HepG2 (cell line): ENCODE data around the gene DPH6. TPM values are rescaled to one million over a fixed set of nuclear protein-coding genes. Genes with fewer than 3 reads are reported as not detected.

Source experiments
- ATAC-seq: fragments of 200-7000 bp; cut with Tn5 transposase; 3 replicates; pipeline ENCODE4 v1.9.1; 2020; ENCODE audit warnings: mild to moderate bottlenecking, moderate library complexity
- BruUV-seq: library from RNA; stranded (reverse); fragments of 400-500 nt; replicated peaks from 2 replicates; lab custom pipeline; 2021; lab: Mats Ljungman, UMichigan
- CTCF ChIA-PET: fragments of 300-600 bp; formaldehyde crosslinking; extraction: SDS; loops from one replicate; lab custom pipeline; 2021; ENCODE audit warnings: low total read pairs, inconsistent platforms, low intra/inter-chr PET ratio; lab: Yijun Ruan, JAX
- POLR2A ChIA-PET: fragments of 350-600 bp; sonication (Branson Sonifier 250); formaldehyde crosslinking; loops from one replicate; lab custom pipeline; 2020; ENCODE audit warnings: antibody characterized with exemption, inconsistent platforms; lab: Yijun Ruan, JAX
- DNase-seq: peaks from one replicate; pipeline ENCODE4 v3.0.0-alpha.2; 2015; ENCODE audit warnings: low spot score
- FAIRE-seq: peaks from 3 replicates; lab custom pipeline; 2011; peaks lifted over from hg19 to GRCh38; lab: Jason Lieb, UNC
- H2AFZ ChIP-seq: one replicate; pipeline ENCODE4 v1.6.1; 2011; ENCODE audit warnings: low read length, inconsistent platforms
- H3K27ac ChIP-seq: fragments of 300-600 bp; 3 replicates; pipeline ENCODE4 v1.8.0; 2011; ENCODE audit warnings: mixed run types, mild to moderate bottlenecking, mixed read lengths, low read length, inconsistent platforms; ENCODE audit not compliant: insufficient read depth; ENCODE audit errors: extremely low read length
- H3K27me3 ChIP-seq, 2 experiments: fragments of 200-600 bp in 1 of 2; 2 replicates in 1 of 2; 3 replicates in 1 of 2; pipeline versions ENCODE4 v1.6.0 to v1.8.0; 2011; ENCODE audit warnings: low read length in 2 of 2, mild to moderate bottlenecking in 2 of 2, moderate library complexity in 2 of 2, inconsistent platforms in 1 of 2; ENCODE audit not compliant: insufficient read depth in 2 of 2, control insufficient read depth in 1 of 2
- H3K36me3 ChIP-seq, 2 experiments: fragments of 200-600 bp in 1 of 2; replicated peaks in 1 of 2; 2 replicates in 1 of 2; 3 replicates in 1 of 2; pipeline versions ENCODE4 v1.5.1 to v1.8.0; 2011; ENCODE audit warnings: low read length in 2 of 2, inconsistent platforms in 1 of 2; ENCODE audit not compliant: insufficient read depth in 2 of 2, control insufficient read depth in 1 of 2
- H3K4me1 ChIP-seq: 2 replicates; pipeline ENCODE4 v1.5.1; 2012; ENCODE audit warnings: low read length, inconsistent platforms; ENCODE audit not compliant: insufficient read depth
- H3K4me2 ChIP-seq: 2 replicates; pipeline ENCODE4 v1.6.0; 2011; ENCODE audit warnings: low read depth, low read length, inconsistent platforms
- H3K4me3 ChIP-seq, 3 experiments: fragments of 200-600 bp in 1 of 3; sonication (generic), shearing (Covaris generic) in 1 of 3; replicated peaks in 1 of 3; 2 replicates each; pipeline ENCODE4 v1.5.1; 2011 to 2016; ENCODE audit warnings: low read length in 3 of 3, inconsistent platforms in 2 of 3, low read depth in 2 of 3, mild to moderate bottlenecking in 2 of 3, control low read depth in 1 of 3, mixed read lengths in 1 of 3; ENCODE audit not compliant: insufficient read depth in 1 of 3
- H3K79me2 ChIP-seq: one replicate; pipeline ENCODE4 v1.6.1; 2011; ENCODE audit warnings: low read length, inconsistent platforms; ENCODE audit not compliant: insufficient read depth
- H3K9ac ChIP-seq: 2 replicates; pipeline ENCODE4 v1.6.0; 2011; ENCODE audit warnings: mild to moderate bottlenecking, low read depth, low read length, inconsistent platforms; ENCODE audit not compliant: insufficient read depth
- H3K9me3 ChIP-seq: 2 replicates; pipeline ENCODE4 v1.5.1; 2012; ENCODE audit warnings: mild to moderate bottlenecking, low read length
- H4K20me1 ChIP-seq: 2 replicates; pipeline ENCODE4 v1.6.0; 2011; ENCODE audit warnings: inconsistent platforms, mild to moderate bottlenecking, low read length, moderate library complexity; ENCODE audit not compliant: insufficient read depth
- FOXP1 ChIP-seq, 2 experiments: fragments of 450-650 bp in 1 of 2; IDR thresholded peaks; 2 replicates each; pipeline ENCODE4 v1.6.1; 2017 to 2018; ENCODE audit warnings: antibody characterized with exemption in 1 of 2
- HIVEP1 ChIP-seq: sonication (generic); formaldehyde crosslinking; IDR thresholded peaks from 2 replicates; pipeline ENCODE4 v1.4.0; 2020; ENCODE audit warnings: mild to moderate bottlenecking, missing genetic modification reagents
- IRF2 ChIP-seq: IDR thresholded peaks from 2 replicates; pipeline ENCODE4 v1.6.1; 2018; ENCODE audit warnings: missing genetic modification reagents, missing compliant biosample characterization
- KLF6 ChIP-seq: IDR thresholded peaks from 2 replicates; pipeline ENCODE4 v1.8.0; 2016; ENCODE audit warnings: missing biosample characterization, missing genetic modification reagents
- MAFF ChIP-seq: IDR thresholded peaks from 2 replicates; pipeline ENCODE4 v1.6.1; 2011; ENCODE audit warnings: low read depth, low read length, improper control_type of control experiment
- MAFK ChIP-seq, 2 experiments: IDR thresholded peaks in 1 of 2; conservative IDR thresholded peaks in 1 of 2; 2 replicates each; pipeline ENCODE4 v1.6.1; 2011; ENCODE audit warnings: improper control_type of control experiment in 2 of 2, low read length in 2 of 2
- MATR3 ChIP-seq: sonication (generic); formaldehyde crosslinking; IDR thresholded peaks from 2 replicates; pipeline ENCODE4 v1.4.0; 2020; ENCODE audit warnings: missing genetic modification reagents
- RAD51 ChIP-seq: fragments of 450-650 bp; IDR thresholded peaks from 2 replicates; pipeline ENCODE4 v1.6.1; 2016; ENCODE audit warnings: borderline replicate concordance
- ZBTB20 ChIP-seq: sonication (generic); formaldehyde crosslinking; IDR thresholded peaks from 2 replicates; pipeline ENCODE4 v1.8.1; 2023; ENCODE audit warnings: missing genetic modification reagents, low read depth, mild to moderate bottlenecking, borderline replicate concordance
- ZC3H4 ChIP-seq: sonication (generic); formaldehyde crosslinking; IDR thresholded peaks from 2 replicates; pipeline ENCODE4 v1.4.0; 2020; ENCODE audit warnings: missing genetic modification reagents, borderline replicate concordance
- ZNF530 ChIP-seq: sonication (generic); formaldehyde crosslinking; IDR thresholded peaks from 2 replicates; pipeline ENCODE4 v1.5.0; 2020; ENCODE audit warnings: low read depth, mild to moderate bottlenecking, missing genetic modification reagents
- WGBS: methylation state at CpG from one replicate; pipeline ENCODE4 v1.1.6; 2017; ENCODE audit warnings: low lambda C conversion rate; 5-methylcytosine and 5-hydroxymethylcytosine counted together
- in situ Hi-C: cut with HindIII; loops from 2 replicates; pipeline ENCODE4 v1.10.0; 2017; ENCODE audit warnings: low pct_unique_long_range_greater_than_20kb; ENCODE audit not compliant: extremely low pct_ligation_motif_present
- intact Hi-C: fragments of 100-400 bp; cut with micrococcal nuclease; formaldehyde crosslinking; loops from one replicate; pipeline ENCODE4 v1.10.0; 2022; ENCODE audit not compliant: unreplicated experiment
- polyA plus RNA-seq, 8 experiments: library from polyadenylated mRNA; depleted of rRNA in 3 of 8; stranded (reverse) in 7 of 8; unstranded in 1 of 8; fragments of >200 nt; fragmentation: Illumina TruSeq in 4 of 8; extraction: Trizol in 4 of 8; gene quantifications; 2 replicates each; pipeline versions ENCODE4 v1.2.1 to v1.2.3, GENCODE V29; 2011 to 2016; ENCODE audit warnings: low read depth in 4 of 8, missing spikeins in 1 of 8, mixed read lengths in 1 of 8; ENCODE audit not compliant: insufficient read depth in 1 of 8
- total RNA-seq, 5 experiments: library from RNA; depleted of rRNA; stranded (reverse); fragments of >200 nt; fragmentation: Illumina TruSeq; extraction: Trizol; gene quantifications; 2 replicates each; pipeline ENCODE4 v1.2.3, GENCODE V29; 2016; ENCODE audit warnings: low read depth in 1 of 5
- TF ChIP-seq, protein P1 (sequence below): sonication (generic); formaldehyde crosslinking; IDR thresholded peaks from 2 replicates; pipeline ENCODE4 v1.4.0; 2020; ENCODE audit warnings: missing genetic modification reagents
- TF ChIP-seq, protein P2 (sequence below): sonication (generic); formaldehyde crosslinking; IDR thresholded peaks from 2 replicates; pipeline ENCODE4 v1.8.0; 2022; ENCODE audit warnings: missing genetic modification reagents, mild to moderate bottlenecking, borderline replicate concordance

Gene DPH6
- total and polyA plus RNA-seq, 2 of the 13 experiments (the other 11 are each of a cell fraction or from before 2014, with no cell fraction given): 10.2 to 25.8 TPM

DNA sequence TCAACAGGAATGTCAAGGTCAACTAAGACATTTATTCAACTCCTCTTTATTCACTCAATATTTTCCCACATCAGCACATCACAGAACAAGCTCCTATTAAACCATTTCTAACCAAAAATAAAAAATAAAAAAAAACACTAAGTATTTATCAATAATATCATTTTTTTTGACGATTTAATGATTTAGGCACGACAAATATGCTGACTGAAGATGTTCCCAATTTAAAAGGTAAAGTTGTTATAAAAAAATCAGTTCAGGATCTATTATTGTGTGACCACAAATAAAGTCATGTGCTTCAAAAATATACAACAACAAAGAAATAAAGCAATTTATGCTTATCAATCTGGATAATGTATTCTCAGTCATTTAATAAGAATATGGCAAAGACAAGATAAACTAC lies 16.2 kb downstream of the DPH6 start:
- CTCF ChIA-PET: no interaction called here
- no peaks in the 10 kb centered on the region for H3K27me3 ChIP-seq
- 83% methylated on average over 2 of the region's 2 CpGs for WGBS
- TF ChIP-seq ZNF530 (CRISPR knock-in tag) (no peak), MAFF (peak; percentile 60), RAD51 (no peak), MAFK (conservative IDR thresholded peaks at IDR 0.05 in 1 of 2, IDR thresholded peaks at IDR 0.05 in 1 of 2; ENCODE audit: low read length in 2 of 2) (peak; percentile 40 to 70; a peak in 2 of 4 replicates), MATR3 (CRISPR knock-in tag) (no peak)
- DNase-seq: no peak
- H2AFZ ChIP-seq: no peak overlapping the region
- peaks cover under 1% of the 10 kb centered on the region; the same call in 1 of the 2 replicates for H3K4me1 ChIP-seq
- peaks cover 8% of the 10 kb centered on the region for H3K9me3 ChIP-seq
- H3K4me2 ChIP-seq: no peak overlapping the region
- H3K36me3 ChIP-seq: no peaks in the 10 kb centered on the region; a peak in 1 of 5 replicates
- H4K20me1 ChIP-seq: no peaks in the 10 kb centered on the region
- no peak overlapping the region for H3K9ac ChIP-seq
- no peak overlapping the region for H3K27ac ChIP-seq
- no peak for ATAC-seq
- intact Hi-C loops (loop anchor here (10.0 kb wide), 1 partner anchor 1575 kb away; the partner anchor contains the start of gene MEIS2), in situ Hi-C loops (loop anchor here (25.0 kb wide), 1 partner anchor 1583 kb away; the partner anchor contains the start of gene MEIS2)
- POLR2A ChIA-PET: no interaction called here
- H3K79me2 ChIP-seq: no peaks in the 10 kb centered on the region
- no peak overlapping the region for H3K4me3 ChIP-seq
- no peak for FAIRE-seq
- no TSS peak for BruUV-seq

DNA sequence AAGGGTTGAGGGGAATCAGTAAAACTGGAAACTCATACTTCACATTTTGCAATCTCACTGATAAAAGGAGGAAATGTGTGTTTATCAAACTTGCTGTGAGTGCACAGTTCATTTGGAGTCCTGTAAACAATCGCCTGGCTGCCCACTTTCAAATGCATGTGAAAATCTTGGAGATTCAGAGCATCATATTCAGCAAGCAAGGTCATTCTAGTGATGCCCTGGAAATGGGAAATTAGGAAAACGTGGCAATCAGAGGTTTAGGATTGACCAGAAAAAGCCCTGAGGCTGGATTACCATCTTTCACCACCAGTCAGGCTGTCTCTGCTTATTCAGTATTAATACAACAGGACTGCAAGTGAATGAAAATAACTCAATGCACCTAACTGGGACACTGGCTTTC lies 23.9 kb downstream of the DPH6 start:
- intact Hi-C loops (loop anchor here (10.0 kb wide), 1 partner anchor 1583 kb away; the partner anchor contains the start of gene MEIS2), in situ Hi-C loops (no loop called here)
- Histone ChIP-seq H3K79me2 (no peaks in the 10 kb centered on the region), H3K4me3 (no peak overlapping the region), H2AFZ (no peak overlapping the region), H4K20me1 (no peaks in the 10 kb centered on the region), H3K27ac (no peak overlapping the region), H3K4me1 (peaks cover 8% of the 10 kb centered on the region), H3K4me2 (no peak overlapping the region), H3K9me3 (no peaks in the 10 kb centered on the region), H3K27me3 (no peaks in the 10 kb centered on the region), H3K9ac (no peak overlapping the region), H3K36me3 (no peaks in the 10 kb centered on the region)
- ATAC-seq (peak; percentile 41), FAIRE-seq (no peak), DNase-seq (no peak)
- no peak for TF ChIP-seq IRF2 (CRISPR knock-in tag)
- TF ChIP-seq FOXP1 (IDR thresholded peaks at IDR 0.05): no peak
- TF ChIP-seq FOXP1 (CRISPR knock-in tag; IDR thresholded peaks at IDR 0.05): peak; percentile 51; the same call in 1 of the 2 replicates
- TF ChIP-seq, protein P1, sequence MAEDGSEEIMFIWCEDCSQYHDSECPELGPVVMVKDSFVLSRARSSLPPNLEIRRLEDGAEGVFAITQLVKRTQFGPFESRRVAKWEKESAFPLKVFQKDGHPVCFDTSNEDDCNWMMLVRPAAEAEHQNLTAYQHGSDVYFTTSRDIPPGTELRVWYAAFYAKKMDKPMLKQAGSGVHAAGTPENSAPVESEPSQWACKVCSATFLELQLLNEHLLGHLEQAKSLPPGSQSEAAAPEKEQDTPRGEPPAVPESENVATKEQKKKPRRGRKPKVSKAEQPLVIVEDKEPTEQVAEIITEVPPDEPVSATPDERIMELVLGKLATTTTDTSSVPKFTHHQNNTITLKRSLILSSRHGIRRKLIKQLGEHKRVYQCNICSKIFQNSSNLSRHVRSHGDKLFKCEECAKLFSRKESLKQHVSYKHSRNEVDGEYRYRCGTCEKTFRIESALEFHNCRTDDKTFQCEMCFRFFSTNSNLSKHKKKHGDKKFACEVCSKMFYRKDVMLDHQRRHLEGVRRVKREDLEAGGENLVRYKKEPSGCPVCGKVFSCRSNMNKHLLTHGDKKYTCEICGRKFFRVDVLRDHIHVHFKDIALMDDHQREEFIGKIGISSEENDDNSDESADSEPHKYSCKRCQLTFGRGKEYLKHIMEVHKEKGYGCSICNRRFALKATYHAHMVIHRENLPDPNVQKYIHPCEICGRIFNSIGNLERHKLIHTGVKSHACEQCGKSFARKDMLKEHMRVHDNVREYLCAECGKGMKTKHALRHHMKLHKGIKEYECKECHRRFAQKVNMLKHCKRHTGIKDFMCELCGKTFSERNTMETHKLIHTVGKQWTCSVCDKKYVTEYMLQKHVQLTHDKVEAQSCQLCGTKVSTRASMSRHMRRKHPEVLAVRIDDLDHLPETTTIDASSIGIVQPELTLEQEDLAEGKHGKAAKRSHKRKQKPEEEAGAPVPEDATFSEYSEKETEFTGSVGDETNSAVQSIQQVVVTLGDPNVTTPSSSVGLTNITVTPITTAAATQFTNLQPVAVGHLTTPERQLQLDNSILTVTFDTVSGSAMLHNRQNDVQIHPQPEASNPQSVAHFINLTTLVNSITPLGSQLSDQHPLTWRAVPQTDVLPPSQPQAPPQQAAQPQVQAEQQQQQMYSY (CRISPR knock-in tag): peak; percentile 74
- TF ChIP-seq ZBTB20 (CRISPR knock-in tag): no peak
- TF ChIP-seq HIVEP1 (CRISPR knock-in tag): no peak
- no peak for TF ChIP-seq ZC3H4 (CRISPR knock-in tag)
- TF ChIP-seq, protein P2, sequence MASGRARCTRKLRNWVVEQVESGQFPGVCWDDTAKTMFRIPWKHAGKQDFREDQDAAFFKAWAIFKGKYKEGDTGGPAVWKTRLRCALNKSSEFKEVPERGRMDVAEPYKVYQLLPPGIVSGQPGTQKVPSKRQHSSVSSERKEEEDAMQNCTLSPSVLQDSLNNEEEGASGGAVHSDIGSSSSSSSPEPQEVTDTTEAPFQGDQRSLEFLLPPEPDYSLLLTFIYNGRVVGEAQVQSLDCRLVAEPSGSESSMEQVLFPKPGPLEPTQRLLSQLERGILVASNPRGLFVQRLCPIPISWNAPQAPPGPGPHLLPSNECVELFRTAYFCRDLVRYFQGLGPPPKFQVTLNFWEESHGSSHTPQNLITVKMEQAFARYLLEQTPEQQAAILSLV (CRISPR knock-in tag): no peak
- no peak for TF ChIP-seq KLF6 (CRISPR knock-in tag)
- WGBS: 50% methylated on average over 2 of the region's 2 CpGs
- ChIA-PET POLR2A (no interaction called here), CTCF (no interaction called here)
- BruUV-seq: no TSS peak
